Choroid plexus epithelial cell (primary cell): Measurements from ENCODE around the gene BOK.
"Not testable (repeated sequence)": the region's sequence is repeated elsewhere in the genome, so short reads cannot be mapped to it uniquely, and the experiment has no call there.

Experiments used
- DNase-seq: peaks from one replicate; pipeline ENCODE4 v3.0.0-alpha.2; 2010; ENCODE audit warnings: low read depth
- H3K4me3 ChIP-seq: 2 replicates; pipeline ENCODE4 v1.5.1; 2011; ENCODE audit warnings: low read depth, mild to moderate bottlenecking, control low read depth, low read length, moderate library complexity
- TF ChIP-seq, protein P1 (sequence below): conservative IDR thresholded peaks from 2 replicates; pipeline ENCODE4 v1.5.1; 2011; ENCODE audit warnings: low read depth, mild to moderate bottlenecking, control low read depth, inconsistent platforms, low read length, moderate library complexity

The BOK gene

GRCh38 chr2:241569831-241570281 lies 11.3 kb downstream of the BOK start:
- TF ChIP-seq, protein P1, sequence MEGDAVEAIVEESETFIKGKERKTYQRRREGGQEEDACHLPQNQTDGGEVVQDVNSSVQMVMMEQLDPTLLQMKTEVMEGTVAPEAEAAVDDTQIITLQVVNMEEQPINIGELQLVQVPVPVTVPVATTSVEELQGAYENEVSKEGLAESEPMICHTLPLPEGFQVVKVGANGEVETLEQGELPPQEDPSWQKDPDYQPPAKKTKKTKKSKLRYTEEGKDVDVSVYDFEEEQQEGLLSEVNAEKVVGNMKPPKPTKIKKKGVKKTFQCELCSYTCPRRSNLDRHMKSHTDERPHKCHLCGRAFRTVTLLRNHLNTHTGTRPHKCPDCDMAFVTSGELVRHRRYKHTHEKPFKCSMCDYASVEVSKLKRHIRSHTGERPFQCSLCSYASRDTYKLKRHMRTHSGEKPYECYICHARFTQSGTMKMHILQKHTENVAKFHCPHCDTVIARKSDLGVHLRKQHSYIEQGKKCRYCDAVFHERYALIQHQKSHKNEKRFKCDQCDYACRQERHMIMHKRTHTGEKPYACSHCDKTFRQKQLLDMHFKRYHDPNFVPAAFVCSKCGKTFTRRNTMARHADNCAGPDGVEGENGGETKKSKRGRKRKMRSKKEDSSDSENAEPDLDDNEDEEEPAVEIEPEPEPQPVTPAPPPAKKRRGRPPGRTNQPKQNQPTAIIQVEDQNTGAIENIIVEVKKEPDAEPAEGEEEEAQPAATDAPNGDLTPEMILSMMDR: no peak

GRCh38 chr2:241570961-241571581 lies 12.5 kb downstream of the BOK start:
- no peak for DNase-seq
- no peak overlapping the region for H3K4me3 ChIP-seq

More at GRCh38 chr2:241569831-241570281, 11.3 kb downstream of the BOK start:
- no peak overlapping the region for H3K4me3 ChIP-seq
- DNase-seq: no peak

DNA sequence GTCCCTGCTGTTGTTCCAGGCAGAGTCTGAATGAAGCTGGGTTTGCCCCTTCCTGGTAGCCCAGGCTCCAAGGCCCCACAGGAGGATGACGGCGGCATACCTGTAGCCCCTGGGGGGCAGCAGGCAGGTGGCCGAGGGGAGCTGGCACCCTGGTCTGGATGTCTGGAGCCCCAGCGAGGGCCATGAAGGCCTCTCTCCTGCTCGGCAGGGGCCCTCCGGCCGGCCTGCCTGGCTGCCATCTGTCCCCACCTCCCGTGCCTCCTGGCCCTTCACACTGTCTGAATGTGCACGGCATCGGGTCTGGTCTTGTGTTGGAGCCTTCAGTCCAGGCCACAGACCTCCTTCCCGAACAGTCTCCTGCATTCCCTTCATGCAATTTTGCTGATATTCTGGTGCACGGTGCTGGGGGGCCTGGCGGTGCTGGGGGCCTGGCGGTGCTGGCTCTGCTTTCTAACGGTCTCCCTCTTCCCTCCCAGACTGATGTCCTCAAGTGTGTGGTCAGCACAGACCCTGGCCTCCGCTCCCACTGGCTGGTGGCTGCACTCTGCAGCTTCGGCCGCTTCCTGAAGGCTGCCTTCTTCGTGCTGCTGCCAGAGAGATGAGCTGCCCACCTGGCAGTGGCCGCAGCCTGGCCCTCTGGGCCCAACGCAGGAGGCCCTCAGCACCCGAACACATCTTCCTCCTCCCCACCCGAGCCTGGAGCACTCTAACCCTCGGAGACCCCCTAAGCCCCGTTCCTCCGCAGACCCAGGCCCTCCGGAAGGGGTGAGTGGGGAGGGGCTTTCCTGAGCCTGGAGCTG lies 13.5 kb downstream of the BOK start:
- no peak for DNase-seq
- no peak overlapping the region for H3K4me3 ChIP-seq
- TF ChIP-seq, protein P1: no peak

More at GRCh38 chr2:241570961-241571581, 12.5 kb downstream of the BOK start:
- TF ChIP-seq, protein P1: no peak

GRCh38 chr2:241572915-241573651 lies 14.5 kb downstream of the BOK start:
- H3K4me3 ChIP-seq, DNase-seq: not testable (repeated sequence)

GRCh38 chr2:241573741-241574140 lies 15.2 kb downstream of the BOK start:
- no peak for DNase-seq
- TF ChIP-seq, protein P1: no peak
- H3K4me3 ChIP-seq: no peak overlapping the region

DNA sequence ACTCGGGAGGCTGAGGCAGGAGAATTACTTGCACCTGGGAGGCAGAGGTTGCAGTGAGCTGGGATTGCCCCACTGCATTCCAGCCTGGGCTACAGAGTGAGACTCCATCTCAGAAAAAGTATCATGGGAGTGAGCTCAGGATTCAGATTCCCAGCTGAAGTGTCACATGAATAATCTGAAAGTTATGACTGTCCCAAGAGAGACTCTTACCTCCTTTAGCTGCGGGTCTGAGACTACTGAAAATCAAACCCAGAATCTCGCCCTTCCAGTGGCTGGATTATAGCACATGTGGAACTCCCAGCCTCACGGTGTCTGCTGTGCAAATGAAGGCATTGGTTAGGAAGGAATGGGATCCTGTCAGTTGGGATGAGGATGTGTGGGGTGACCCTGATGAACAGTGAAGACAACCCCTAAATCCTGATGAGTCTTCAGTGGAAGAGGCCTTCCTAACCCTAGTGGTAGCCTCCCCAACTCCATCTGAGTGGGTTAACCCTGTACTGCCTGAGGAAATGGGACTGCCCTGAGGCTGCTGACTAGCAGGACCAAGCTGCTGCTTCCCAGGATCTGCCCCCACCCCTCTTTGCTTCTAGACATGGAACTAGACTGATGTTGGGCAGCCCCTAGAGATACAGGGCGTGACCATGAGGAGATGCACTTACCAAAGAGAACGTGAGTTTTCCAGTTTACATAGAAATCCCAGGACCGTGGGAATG lies 16.5 kb downstream of the BOK start:
- TF ChIP-seq, protein P1: no peak
- no peak for DNase-seq
- H3K4me3 ChIP-seq: no peak overlapping the region
